Cardiac fibroblast (primary cell): ENCODE results near the gene PTPRN2.

Experiments used
- DNase-seq, 2 donors: peaks; one replicate each; pipeline versions ENCODE4 v3.0.0 to v3.0.0-alpha.2; 2010; ENCODE audit warnings: low read depth in 2 of 2
- H3K4me3 ChIP-seq, 2 donors: replicated peaks in 1 of 2; 1 replicate in 1 of 2; 2 replicates in 1 of 2; pipeline ENCODE4 v1.5.1; 2011; ENCODE audit warnings: low read depth in 2 of 2, low read length in 2 of 2, mild to moderate bottlenecking in 2 of 2, moderate library complexity in 1 of 2
- TF ChIP-seq, protein P1 (sequence below): IDR thresholded peaks from one replicate; pipeline ENCODE4 v1.5.1; 2011; ENCODE audit warnings: low read depth, mild to moderate bottlenecking, low read length, inconsistent platforms

The PTPRN2 gene

DNA sequence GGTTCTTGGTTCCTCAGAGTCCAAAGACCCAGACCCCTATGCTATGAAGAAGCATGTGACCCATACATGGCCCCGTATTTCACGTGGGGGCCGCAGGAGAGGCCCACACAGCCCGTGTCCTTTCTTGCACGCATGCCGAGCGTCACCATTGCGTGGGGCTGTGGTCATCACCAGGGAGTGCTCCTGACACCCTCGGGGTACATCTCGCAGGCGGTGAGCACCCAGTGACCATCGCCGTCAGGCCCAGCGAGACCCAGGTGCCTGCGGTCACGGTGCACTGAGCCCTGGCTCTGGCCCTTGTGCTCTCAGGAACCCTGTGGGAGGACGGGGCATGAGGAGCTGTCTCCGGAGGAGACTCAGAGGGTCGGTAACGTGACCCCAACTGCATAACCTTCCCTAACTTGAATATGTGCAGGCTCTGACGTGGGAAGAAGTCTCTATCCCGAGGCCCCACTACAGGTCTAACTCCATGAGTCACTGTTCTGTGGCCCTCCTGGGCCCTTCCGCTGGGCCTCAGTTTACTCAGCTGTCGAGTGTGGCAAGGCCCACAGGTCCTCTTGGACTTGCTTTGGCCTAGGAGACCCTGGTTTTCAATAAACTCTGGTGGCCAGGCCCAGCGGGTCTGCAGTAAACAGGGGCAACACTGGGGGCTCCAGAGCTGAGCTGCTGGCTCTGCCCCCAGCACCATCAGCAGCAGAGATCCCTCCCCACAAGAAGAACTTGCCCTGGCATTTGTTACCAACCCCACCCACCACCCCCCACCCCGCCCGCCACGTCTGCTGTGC, 503.9 kb downstream of the PTPRN2 start:
- no peak for DNase-seq
- TF ChIP-seq, protein P1, sequence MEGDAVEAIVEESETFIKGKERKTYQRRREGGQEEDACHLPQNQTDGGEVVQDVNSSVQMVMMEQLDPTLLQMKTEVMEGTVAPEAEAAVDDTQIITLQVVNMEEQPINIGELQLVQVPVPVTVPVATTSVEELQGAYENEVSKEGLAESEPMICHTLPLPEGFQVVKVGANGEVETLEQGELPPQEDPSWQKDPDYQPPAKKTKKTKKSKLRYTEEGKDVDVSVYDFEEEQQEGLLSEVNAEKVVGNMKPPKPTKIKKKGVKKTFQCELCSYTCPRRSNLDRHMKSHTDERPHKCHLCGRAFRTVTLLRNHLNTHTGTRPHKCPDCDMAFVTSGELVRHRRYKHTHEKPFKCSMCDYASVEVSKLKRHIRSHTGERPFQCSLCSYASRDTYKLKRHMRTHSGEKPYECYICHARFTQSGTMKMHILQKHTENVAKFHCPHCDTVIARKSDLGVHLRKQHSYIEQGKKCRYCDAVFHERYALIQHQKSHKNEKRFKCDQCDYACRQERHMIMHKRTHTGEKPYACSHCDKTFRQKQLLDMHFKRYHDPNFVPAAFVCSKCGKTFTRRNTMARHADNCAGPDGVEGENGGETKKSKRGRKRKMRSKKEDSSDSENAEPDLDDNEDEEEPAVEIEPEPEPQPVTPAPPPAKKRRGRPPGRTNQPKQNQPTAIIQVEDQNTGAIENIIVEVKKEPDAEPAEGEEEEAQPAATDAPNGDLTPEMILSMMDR = no peak
- H3K4me3 ChIP-seq = no peak overlapping the region

DNA sequence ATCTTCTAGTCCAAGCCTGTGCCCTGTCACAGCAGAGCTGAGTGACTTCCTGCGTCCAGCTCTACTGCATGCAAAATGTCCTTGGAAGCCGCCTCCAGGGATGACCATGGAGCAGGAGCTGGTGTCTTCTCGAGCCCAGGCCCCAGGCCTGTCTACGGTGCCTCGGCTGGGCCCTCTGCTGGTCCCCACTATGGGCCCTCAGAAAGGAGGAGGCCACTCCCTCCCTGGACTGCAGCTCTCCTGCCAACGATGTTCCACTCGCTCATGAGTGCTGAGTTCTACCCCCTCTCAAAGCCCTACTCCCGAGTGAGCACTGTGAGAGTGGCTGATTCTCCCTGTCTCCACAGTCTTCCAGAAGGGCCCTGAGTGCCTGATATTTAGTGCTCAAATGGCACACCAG, 504.9 kb downstream of the PTPRN2 start:
- no peak for DNase-seq
- TF ChIP-seq, protein P1 = no peak
- H3K4me3 ChIP-seq = no peak overlapping the region

DNA sequence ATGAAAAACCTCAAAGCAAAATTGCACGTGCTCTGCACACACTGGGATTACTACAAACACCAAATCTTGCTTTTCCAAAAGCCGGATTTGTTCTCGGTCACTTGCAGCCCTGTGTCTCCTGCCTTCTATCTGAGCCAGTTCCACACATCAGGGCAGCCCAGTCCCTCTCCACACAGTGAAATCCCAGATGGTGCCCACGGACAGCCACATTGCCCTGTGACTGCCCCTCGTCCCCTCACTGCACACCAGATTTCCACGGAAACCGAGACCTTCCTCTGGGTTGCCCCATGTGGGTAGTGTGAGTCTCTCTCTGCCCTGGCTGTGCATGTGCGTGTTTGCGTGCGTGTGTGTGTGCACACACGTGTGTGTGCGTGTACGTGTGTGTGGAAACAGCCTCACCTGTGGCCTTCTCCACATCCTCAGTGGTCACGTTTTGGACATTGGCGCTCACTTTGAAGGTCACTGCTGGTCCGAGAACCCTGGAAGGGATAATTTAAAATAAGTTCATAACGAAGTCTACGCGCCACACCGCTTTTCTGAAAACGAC, 506.7 kb downstream of the PTPRN2 start:
- no peak for DNase-seq
- H3K4me3 ChIP-seq = no peak overlapping the region
- TF ChIP-seq, protein P1 = no peak

DNA sequence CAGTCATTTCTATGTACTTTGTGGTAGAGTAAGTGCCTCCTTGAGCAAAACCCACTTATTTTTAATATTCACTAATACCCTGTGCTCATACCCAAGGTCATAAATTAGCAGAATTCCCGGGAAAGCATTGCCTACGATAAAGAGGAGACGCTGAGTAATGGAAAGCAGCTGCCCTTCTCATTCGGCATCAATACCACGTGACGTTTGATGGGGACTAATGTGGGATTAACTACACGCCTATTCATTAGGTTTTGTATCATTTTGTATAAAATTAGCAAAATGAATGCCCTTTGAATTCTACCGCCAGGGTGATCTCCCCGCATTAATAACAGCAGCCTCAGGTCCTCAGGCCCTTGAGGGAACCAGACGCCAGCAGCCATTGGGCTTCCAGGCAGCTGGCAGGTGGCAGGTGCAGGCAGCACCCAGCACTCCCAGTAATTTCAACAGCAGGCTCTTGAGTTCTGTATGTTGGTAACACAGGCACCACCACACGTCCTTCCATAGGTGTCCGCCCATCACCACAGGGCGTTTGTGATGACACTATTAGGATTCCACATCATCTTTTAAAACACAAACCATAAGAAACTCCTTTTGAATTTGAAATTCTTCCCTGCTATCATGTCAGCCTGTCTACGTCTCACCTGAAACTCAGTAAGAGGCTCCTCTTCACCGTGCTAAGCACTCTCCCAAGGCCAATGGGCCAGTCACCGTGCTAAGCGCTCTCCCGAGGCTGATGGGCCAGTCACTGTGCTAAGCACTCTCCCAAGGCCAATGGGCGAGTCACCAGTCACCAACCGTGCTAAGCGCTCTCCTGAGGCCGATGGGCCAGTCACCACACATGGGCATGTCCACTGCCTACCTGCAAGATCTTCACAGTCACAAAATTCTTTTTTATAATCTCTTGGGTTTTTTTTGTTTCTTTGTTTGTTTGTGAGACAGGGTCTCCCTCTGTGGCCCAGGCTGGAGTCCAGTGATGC, 509.4 kb downstream of the PTPRN2 start:
- TF ChIP-seq, protein P1 = no peak
- DNase-seq = no peak

DNA sequence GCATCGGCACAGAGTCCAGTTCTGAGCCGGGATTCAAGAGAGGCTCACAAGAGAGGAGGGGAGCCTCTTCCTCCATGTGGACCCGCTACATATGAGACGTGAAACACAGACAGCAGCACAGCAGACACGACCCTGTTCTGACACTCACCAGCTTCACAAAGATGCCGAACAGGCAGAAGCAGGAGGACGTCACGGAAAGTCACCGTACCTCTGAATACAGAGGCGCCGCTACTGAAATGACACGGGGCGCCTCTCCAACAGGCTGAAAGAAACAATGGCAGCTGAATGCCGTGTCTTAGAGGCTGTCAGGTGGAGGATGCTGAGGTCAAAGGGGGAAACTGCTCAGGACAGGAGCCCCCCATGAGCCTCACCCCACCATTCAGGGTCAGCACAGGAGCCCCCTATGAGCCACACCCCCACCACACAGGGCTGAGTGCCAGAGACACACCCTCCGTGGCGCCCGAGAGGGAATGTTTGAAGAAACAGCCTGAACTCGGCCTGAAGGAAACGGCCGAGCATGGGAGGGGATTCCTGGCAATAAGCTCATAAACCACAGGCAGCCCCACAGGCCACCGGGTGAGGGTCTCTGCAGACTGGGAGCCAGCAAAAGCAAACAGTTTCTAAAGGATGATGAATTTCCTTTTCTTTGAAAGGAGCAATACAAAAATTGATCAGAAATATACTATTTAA, 510.3 kb downstream of the PTPRN2 start:
- DNase-seq = no peak
- TF ChIP-seq, protein P1 = no peak
- no peak overlapping the region for H3K4me3 ChIP-seq

More for the DNA sequence above, 509.4 kb downstream of the PTPRN2 start:
- H3K4me3 ChIP-seq = no peak overlapping the region

DNA sequence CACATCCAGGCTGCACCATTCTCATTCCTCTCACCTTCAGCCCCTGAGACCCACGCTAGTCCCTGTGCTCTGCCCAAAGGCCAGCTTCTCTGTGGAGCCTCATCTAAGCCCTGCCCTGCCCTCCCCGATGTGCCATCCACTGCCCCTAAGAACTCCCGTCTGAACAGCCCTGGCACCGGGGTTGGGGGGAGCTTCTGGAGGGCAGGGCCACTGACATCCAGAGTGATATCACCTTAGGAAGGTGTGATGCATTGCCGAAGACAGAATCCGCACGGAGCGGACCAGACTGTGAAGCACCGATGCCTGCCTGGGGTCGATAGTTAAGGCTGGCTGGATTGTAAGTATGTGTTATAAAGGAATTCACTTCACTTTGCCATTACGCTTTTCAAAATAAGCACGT, 511.0 kb downstream of the PTPRN2 start:
- H3K4me3 ChIP-seq = no peak overlapping the region
- DNase-seq = no peak
- TF ChIP-seq, protein P1 = no peak
